ENCODE measurements around the gene CACNA1F.

DNA sequence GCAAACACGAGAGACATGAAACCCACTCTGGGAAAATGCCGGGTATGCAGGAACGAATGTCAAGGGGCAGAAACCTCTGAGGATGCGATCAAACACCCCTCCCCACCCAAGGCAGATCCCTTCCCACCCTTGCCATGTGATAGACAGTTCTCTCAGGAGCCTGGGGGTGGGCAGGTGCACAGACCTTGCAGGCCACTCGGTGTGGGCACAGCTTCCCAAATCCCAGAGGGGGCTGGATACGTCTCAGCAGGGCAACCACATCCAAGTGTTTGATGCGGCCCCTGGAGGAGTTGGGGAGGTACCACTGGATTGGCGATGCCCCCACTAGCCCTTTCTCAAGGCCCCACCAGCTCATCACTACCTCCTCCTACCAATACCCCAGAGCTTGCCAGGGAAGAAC is 22.7 kb downstream of the CACNA1F start:
- TF ChIP-seq, protein P1, sequence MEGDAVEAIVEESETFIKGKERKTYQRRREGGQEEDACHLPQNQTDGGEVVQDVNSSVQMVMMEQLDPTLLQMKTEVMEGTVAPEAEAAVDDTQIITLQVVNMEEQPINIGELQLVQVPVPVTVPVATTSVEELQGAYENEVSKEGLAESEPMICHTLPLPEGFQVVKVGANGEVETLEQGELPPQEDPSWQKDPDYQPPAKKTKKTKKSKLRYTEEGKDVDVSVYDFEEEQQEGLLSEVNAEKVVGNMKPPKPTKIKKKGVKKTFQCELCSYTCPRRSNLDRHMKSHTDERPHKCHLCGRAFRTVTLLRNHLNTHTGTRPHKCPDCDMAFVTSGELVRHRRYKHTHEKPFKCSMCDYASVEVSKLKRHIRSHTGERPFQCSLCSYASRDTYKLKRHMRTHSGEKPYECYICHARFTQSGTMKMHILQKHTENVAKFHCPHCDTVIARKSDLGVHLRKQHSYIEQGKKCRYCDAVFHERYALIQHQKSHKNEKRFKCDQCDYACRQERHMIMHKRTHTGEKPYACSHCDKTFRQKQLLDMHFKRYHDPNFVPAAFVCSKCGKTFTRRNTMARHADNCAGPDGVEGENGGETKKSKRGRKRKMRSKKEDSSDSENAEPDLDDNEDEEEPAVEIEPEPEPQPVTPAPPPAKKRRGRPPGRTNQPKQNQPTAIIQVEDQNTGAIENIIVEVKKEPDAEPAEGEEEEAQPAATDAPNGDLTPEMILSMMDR (conservative IDR thresholded peaks at IDR 0.05; ENCODE audit: low read depth, low read length), result no peak
- no peak for TF ChIP-seq EZH2 (IDR thresholded peaks at IDR 0.05; ENCODE audit: borderline replicate concordance, low read depth, low read length, poor library complexity, severe bottlenecking)

Measured in A673 (cell line).